OCI-LY1 (cell line): ENCODE results near the gene ZDHHC11B.
"Not testable (repeated sequence)": the region's sequence is repeated elsewhere in the genome, so short reads cannot be mapped to it uniquely, and the experiment has no call there.

Source experiments
- H2AFZ ChIP-seq: fragments of 200-600 bp; sonication (generic), shearing (Covaris generic); 2 replicates; pipeline ENCODE4 v1.6.0; 2014; ENCODE audit warnings: antibody characterized with exemption, mild to moderate bottlenecking, low read length
- H3F3A ChIP-seq: fragments of 200-600 bp; sonication (generic), shearing (Covaris generic); 2 replicates; pipeline ENCODE4 v1.6.0; 2014; ENCODE audit warnings: mild to moderate bottlenecking, antibody characterized with exemption, low read length, moderate library complexity; ENCODE audit not compliant: insufficient read depth
- H3K27ac ChIP-seq: fragments of 200-600 bp; sonication (generic); 2 replicates; pipeline ENCODE4 v1.5.1; 2014; ENCODE audit warnings: low read length, mixed run types, mild to moderate bottlenecking, low read depth; ENCODE audit not compliant: poor library complexity, severe bottlenecking
- H3K27me3 ChIP-seq: fragments of 200-600 bp; sonication (generic); 2 replicates; pipeline ENCODE4 v1.6.0; 2014; ENCODE audit warnings: antibody characterized with exemption, mild to moderate bottlenecking, low read length, moderate library complexity; ENCODE audit not compliant: insufficient read depth
- H3K36me3 ChIP-seq: fragments of 200-600 bp; sonication (generic); 2 replicates; pipeline ENCODE4 v1.6.1; 2014; ENCODE audit warnings: mild to moderate bottlenecking, antibody characterized with exemption, low read length, moderate library complexity, mixed read lengths; ENCODE audit not compliant: insufficient read depth
- H3K4me1 ChIP-seq: fragments of 200-600 bp; sonication (generic); 2 replicates; pipeline ENCODE4 v1.5.1; 2014; ENCODE audit warnings: mild to moderate bottlenecking, low read length, moderate library complexity; ENCODE audit not compliant: insufficient read depth, severe bottlenecking
- H3K4me2 ChIP-seq: fragments of 200-600 bp; sonication (generic), shearing (Covaris generic); 2 replicates; pipeline ENCODE4 v1.6.1; 2014; ENCODE audit warnings: low read length
- H3K4me3 ChIP-seq: fragments of 200-600 bp; sonication (generic); 2 replicates; pipeline ENCODE4 v1.5.1; 2014; ENCODE audit warnings: low read length, low read depth, mild to moderate bottlenecking, mixed read lengths; ENCODE audit not compliant: poor library complexity, severe bottlenecking
- H3K79me2 ChIP-seq: fragments of 200-600 bp; shearing (Covaris generic); 2 replicates; pipeline ENCODE4 v1.6.1; 2016; ENCODE audit warnings: mixed run types, low read length, mixed read lengths; ENCODE audit not compliant: insufficient read depth
- H3K9ac ChIP-seq: fragments of 200-600 bp; sonication (generic), shearing (Covaris generic); 2 replicates; pipeline ENCODE4 v1.6.1; 2014; ENCODE audit warnings: mild to moderate bottlenecking, low read length, mixed read lengths
- H3K9me2 ChIP-seq: fragments of 200-600 bp; sonication (generic), shearing (Covaris generic); 2 replicates; pipeline ENCODE4 v1.6.1; 2014; ENCODE audit warnings: low read depth, mild to moderate bottlenecking, low read length, mixed read lengths
- H3K9me3 ChIP-seq: fragments of 200-600 bp; shearing (Covaris generic); 2 replicates; pipeline ENCODE4 v1.6.1; 2014; ENCODE audit warnings: low read length, mixed read lengths
- H4K20me1 ChIP-seq: fragments of 200-600 bp; sonication (generic), shearing (Covaris generic); 2 replicates; pipeline ENCODE4 v1.6.0; 2016; ENCODE audit warnings: mild to moderate bottlenecking, low read length; ENCODE audit not compliant: insufficient read depth
- EZH2 ChIP-seq: fragments of 200-600 bp; sonication (generic), shearing (Covaris generic); IDR thresholded peaks from 2 replicates; pipeline ENCODE4 v1.8.0; 2017; ENCODE audit warnings: borderline replicate concordance, mixed run types, mild to moderate bottlenecking, antibody characterized with exemption, low read length, moderate library complexity, mixed read lengths
- TF ChIP-seq, protein P1 (sequence below): fragments of 200-600 bp; sonication (generic), shearing (Covaris generic); IDR thresholded peaks from 2 replicates; pipeline ENCODE4 v1.5.1; 2017; ENCODE audit warnings: mild to moderate bottlenecking, antibody characterized with exemption, low read length, moderate library complexity, mixed read lengths

ZDHHC11B gene

DNA sequence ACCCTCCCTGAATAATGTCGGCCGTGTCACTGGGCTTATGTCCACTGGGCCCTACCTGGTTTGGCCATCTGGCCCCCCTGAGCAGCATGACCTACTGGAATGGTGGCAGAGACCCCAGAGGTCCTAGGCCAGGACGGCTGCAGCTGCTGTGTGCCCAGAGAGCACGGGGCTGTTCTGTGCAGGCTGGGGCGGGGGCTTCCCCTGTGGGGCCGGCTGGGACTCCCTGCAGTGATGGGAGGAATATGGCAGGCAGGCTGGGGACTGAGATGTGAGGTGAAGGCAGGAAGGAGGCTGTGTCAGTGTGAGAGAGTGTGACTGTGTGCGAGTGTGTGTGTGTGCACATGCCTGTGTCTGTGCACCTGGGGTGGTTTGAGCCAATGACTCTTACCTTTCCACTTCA, 55.3 kb downstream of the ZDHHC11B start:
- H3K36me3 ChIP-seq, result not testable (repeated sequence)

DNA sequence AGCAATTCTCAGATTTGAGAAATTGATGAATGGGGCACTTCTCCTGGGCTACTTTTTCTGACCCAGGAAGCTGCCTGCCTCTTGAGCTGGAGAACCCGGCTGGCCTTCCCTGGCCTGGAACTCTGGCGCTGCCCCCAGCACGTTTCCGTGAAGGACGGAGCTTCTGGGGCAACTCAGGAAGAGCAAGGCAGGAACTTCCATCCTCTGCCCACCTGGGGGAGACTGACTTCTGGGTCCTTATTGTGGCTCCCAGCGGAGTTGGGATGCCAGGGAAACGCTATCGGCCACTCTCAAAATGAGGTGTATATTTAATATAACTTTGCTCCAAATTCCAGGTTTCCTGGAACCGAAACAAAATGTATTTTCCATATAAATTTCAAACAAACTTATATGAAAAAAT, 57.4 kb downstream of the ZDHHC11B start:
- not testable (repeated sequence) for H3K9ac ChIP-seq, H3K9me3 ChIP-seq, H4K20me1 ChIP-seq, H3K36me3 ChIP-seq, H3K4me2 ChIP-seq, H2AFZ ChIP-seq, H3K79me2 ChIP-seq, H3K4me1 ChIP-seq, H3K27ac ChIP-seq, H3K9me2 ChIP-seq, H3K27me3 ChIP-seq, H3K4me3 ChIP-seq, H3F3A ChIP-seq

More for the DNA sequence above, 55.3 kb downstream of the ZDHHC11B start:
- not testable (repeated sequence) for H3K4me3 ChIP-seq, H3K9me2 ChIP-seq, H3K79me2 ChIP-seq, H3K9me3 ChIP-seq, H3K4me2 ChIP-seq, H3K9ac ChIP-seq, H3K27me3 ChIP-seq, H4K20me1 ChIP-seq, H3F3A ChIP-seq, H3K4me1 ChIP-seq, H2AFZ ChIP-seq, H3K27ac ChIP-seq

DNA sequence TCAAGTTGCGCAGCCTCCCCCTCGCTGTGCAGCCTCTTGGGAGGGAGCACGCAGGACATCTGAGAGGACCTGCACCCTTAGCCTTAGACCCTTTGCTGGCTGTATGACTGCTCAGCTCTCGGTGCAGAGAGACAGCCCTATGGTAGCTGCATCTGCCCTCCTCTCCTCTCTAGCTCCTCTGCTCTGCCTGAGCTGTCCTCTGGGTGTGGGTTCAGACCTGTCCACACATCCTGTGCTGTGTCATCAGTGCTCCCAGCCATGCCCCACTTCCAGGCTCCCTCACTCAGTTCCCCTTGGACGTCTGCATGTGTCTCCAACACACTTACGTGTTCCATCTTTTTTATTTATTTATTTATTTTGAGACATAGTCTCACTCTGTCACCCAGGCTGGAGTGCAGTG, 60.7 kb downstream of the ZDHHC11B start:
- not testable (repeated sequence) for H2AFZ ChIP-seq, H3K4me1 ChIP-seq, H3K4me3 ChIP-seq, H3K36me3 ChIP-seq, H3K9me3 ChIP-seq, H3K9me2 ChIP-seq, H3K27ac ChIP-seq, H3F3A ChIP-seq, H3K27me3 ChIP-seq, H3K9ac ChIP-seq, H3K79me2 ChIP-seq, H4K20me1 ChIP-seq, H3K4me2 ChIP-seq

DNA sequence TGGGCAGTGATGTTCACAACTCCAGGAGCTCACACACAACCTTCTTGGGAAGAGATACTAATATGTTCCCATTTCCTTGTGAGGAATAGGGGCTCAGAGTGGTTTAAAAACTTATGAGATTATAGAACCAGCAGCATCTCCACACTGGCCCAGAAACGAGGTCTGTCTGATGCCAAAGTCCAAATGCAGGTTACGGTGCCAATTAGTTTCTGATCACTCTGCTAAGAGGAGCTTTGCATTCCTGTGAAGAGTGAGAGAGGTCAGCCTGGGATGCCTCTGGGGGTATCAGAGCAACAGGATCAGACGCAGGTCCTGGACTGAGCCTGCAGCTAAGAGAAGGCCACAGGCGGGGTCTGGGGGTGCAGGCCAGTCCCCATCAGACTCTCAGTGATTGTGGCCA, 61.2 kb downstream of the ZDHHC11B start:
- H2AFZ ChIP-seq, result not testable (repeated sequence)

GRCh38 chr5:719379-719778, 65.2 kb downstream of the ZDHHC11B start:
- not testable (repeated sequence) for H3F3A ChIP-seq, H3K27ac ChIP-seq, H4K20me1 ChIP-seq, H3K4me2 ChIP-seq, H3K4me1 ChIP-seq, H3K36me3 ChIP-seq, H2AFZ ChIP-seq, H3K9ac ChIP-seq, H3K79me2 ChIP-seq, H3K9me3 ChIP-seq, H3K4me3 ChIP-seq, H3K9me2 ChIP-seq, H3K27me3 ChIP-seq

More for the DNA sequence above, 61.2 kb downstream of the ZDHHC11B start:
- H4K20me1 ChIP-seq, H3K9me3 ChIP-seq, H3K27ac ChIP-seq, H3K27me3 ChIP-seq, H3K4me3 ChIP-seq, H3K4me1 ChIP-seq, H3K4me2 ChIP-seq, H3K79me2 ChIP-seq, H3K36me3 ChIP-seq, H3K9me2 ChIP-seq, H3K9ac ChIP-seq, H3F3A ChIP-seq: not testable (repeated sequence)

DNA sequence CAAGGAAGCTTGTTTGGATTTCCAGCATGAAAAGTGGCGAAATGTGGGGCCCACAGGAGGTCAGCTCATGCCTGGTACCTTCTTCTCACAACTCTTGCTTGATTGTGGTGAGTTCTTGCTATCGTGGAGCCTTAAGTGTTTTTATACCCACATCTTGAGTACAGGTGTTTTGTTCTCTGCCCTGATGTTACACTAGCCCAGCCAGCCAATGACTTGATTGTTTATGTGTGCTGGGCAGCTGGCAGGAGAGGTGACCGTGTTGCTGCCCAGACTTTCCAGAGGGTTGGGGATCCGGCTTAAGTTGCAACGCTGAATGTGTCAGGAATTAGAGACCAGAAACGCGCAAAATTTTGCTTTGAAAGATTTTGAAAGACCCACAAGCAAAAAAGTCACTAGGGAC, 67.4 kb downstream of the ZDHHC11B start:
- Histone ChIP-seq H3K79me2 (no peaks in the 10 kb centered on the region), H3K4me2 (no peak overlapping the region), H3K4me1 (no peaks in the 10 kb centered on the region), H3K9me3 (no peaks in the 10 kb centered on the region), H3K9me2 (no peaks in the 10 kb centered on the region), H3K4me3 (no peak overlapping the region), H4K20me1 (no peaks in the 10 kb centered on the region), H3K36me3 (no peaks in the 10 kb centered on the region), H2AFZ (no peak overlapping the region), H3K27me3 (peaks cover 4% of the 10 kb centered on the region; the same call in 1 of the 2 replicates), H3K27ac (no peak overlapping the region), H3K9ac (no peak overlapping the region), H3F3A (no peaks in the 10 kb centered on the region)
- TF ChIP-seq, protein P1, sequence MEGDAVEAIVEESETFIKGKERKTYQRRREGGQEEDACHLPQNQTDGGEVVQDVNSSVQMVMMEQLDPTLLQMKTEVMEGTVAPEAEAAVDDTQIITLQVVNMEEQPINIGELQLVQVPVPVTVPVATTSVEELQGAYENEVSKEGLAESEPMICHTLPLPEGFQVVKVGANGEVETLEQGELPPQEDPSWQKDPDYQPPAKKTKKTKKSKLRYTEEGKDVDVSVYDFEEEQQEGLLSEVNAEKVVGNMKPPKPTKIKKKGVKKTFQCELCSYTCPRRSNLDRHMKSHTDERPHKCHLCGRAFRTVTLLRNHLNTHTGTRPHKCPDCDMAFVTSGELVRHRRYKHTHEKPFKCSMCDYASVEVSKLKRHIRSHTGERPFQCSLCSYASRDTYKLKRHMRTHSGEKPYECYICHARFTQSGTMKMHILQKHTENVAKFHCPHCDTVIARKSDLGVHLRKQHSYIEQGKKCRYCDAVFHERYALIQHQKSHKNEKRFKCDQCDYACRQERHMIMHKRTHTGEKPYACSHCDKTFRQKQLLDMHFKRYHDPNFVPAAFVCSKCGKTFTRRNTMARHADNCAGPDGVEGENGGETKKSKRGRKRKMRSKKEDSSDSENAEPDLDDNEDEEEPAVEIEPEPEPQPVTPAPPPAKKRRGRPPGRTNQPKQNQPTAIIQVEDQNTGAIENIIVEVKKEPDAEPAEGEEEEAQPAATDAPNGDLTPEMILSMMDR, result no peak
- TF ChIP-seq EZH2, result no peak

GRCh38 chr5:716740-717139, 67.8 kb downstream of the ZDHHC11B start:
- H3K36me3 ChIP-seq, H3F3A ChIP-seq, H3K79me2 ChIP-seq, H3K4me1 ChIP-seq, H3K27me3 ChIP-seq, H3K9me3 ChIP-seq, H3K9me2 ChIP-seq, H4K20me1 ChIP-seq, H3K4me2 ChIP-seq, H2AFZ ChIP-seq, H3K4me3 ChIP-seq, H3K9ac ChIP-seq, H3K27ac ChIP-seq: not testable (repeated sequence)
